OCI-LY7 (cell line): ENCODE results near the gene TP53RK. TPM values are rescaled to one million over a fixed set of nuclear protein-coding genes. Genes with fewer than 3 reads are reported as not detected.

Experiments
- BruUV-seq: library from RNA; stranded (reverse); fragments of 400-500 nt; replicated peaks from 2 replicates; lab custom pipeline; 2021; lab: Mats Ljungman, UMichigan
- CTCF ChIA-PET: fragments of 300-600 bp; sonication (Branson Sonifier 250); formaldehyde crosslinking; loops from one replicate; lab custom pipeline; 2022; ENCODE audit warnings: antibody characterized with exemption; ENCODE audit not compliant: unreplicated experiment; lab: Charles Lee
- POLR2A ChIA-PET: fragments of 300-600 bp; sonication (Branson Sonifier 250); formaldehyde crosslinking; loops from one replicate; lab custom pipeline; 2022; ENCODE audit warnings: antibody characterized with exemption; lab: Charles Lee
- DNase-seq: peaks from one replicate; pipeline ENCODE4 v3.0.0-alpha.2; 2015; ENCODE audit warnings: low spot score
- H2AFZ ChIP-seq: fragments of 200-600 bp; sonication (generic), shearing (Covaris generic); 2 replicates; pipeline ENCODE4 v1.6.1; 2014; ENCODE audit warnings: mild to moderate bottlenecking, antibody characterized with exemption, low read length, moderate library complexity
- H3K27ac ChIP-seq: fragments of 200-600 bp; sonication (generic); 2 replicates; pipeline ENCODE4 v1.5.1; 2014; ENCODE audit warnings: mixed run types, low read depth, mild to moderate bottlenecking, moderate library complexity, low read length, inconsistent platforms; ENCODE audit not compliant: poor library complexity, severe bottlenecking
- H3K36me3 ChIP-seq: fragments of 200-600 bp; sonication (generic); 2 replicates; pipeline ENCODE4 v1.6.1; 2014; ENCODE audit warnings: mild to moderate bottlenecking, antibody characterized with exemption, low read length, moderate library complexity, mixed read lengths; ENCODE audit not compliant: insufficient read depth
- H3K4me1 ChIP-seq: fragments of 200-600 bp; sonication (generic); 2 replicates; pipeline ENCODE4 v1.5.1; 2014; ENCODE audit warnings: mild to moderate bottlenecking, low read length; ENCODE audit not compliant: insufficient read depth, poor library complexity, severe bottlenecking
- H3K4me2 ChIP-seq: fragments of 200-600 bp; sonication (generic); 2 replicates; pipeline ENCODE4 v1.6.1; 2014; ENCODE audit warnings: mild to moderate bottlenecking, low read length
- H3K4me3 ChIP-seq: fragments of 200-600 bp; sonication (generic); 2 replicates; pipeline ENCODE4 v1.5.1; 2014; ENCODE audit warnings: mild to moderate bottlenecking, low read depth, low read length; ENCODE audit not compliant: poor library complexity, severe bottlenecking
- H3K79me2 ChIP-seq: fragments of 200-600 bp; sonication (generic); 2 replicates; pipeline ENCODE4 v1.6.1; 2016; ENCODE audit warnings: low read depth, mild to moderate bottlenecking, low read length, moderate library complexity, mixed read lengths; ENCODE audit not compliant: insufficient read depth
- H3K9me2 ChIP-seq: fragments of 200-600 bp; sonication (generic); 2 replicates; pipeline ENCODE4 v1.6.1; 2016; ENCODE audit warnings: mild to moderate bottlenecking, low read length, mixed read lengths; ENCODE audit not compliant: insufficient read depth
- H3K9me3 ChIP-seq: fragments of 200-600 bp; sonication (generic); 2 replicates; pipeline ENCODE4 v1.6.1; 2014; ENCODE audit warnings: mild to moderate bottlenecking, mixed run types, low read length, mixed read lengths
- H4K20me1 ChIP-seq: fragments of 200-600 bp; sonication (generic); 2 replicates; pipeline ENCODE4 v1.6.1; 2014; ENCODE audit warnings: mild to moderate bottlenecking, antibody characterized with exemption, low read length, moderate library complexity, mixed read lengths; ENCODE audit not compliant: insufficient read depth
- EZH2phosphoT487 ChIP-seq: fragments of 200-600 bp; sonication (generic); IDR thresholded peaks from 2 replicates; pipeline ENCODE4 v1.6.1; 2018; ENCODE audit warnings: low read depth, borderline replicate concordance, mild to moderate bottlenecking, mixed run types, antibody characterized with exemption, low read length, moderate library complexity, mixed read lengths
- intact Hi-C: fragments of 100-400 bp; cut with micrococcal nuclease; formaldehyde crosslinking; loops from one replicate; pipeline ENCODE4 v1.10.0; 2022; ENCODE audit not compliant: unreplicated experiment
- total RNA-seq, 2 experiments: library from RNA; depleted of rRNA in 1 of 2; stranded (reverse); fragments of >200 nt in 1 of 2; shearing (Covaris generic) in 1 of 2; gene quantifications; 2 replicates each; pipeline ENCODE4 v1.2.3, GENCODE V29; 2014 to 2022
- TF ChIP-seq, protein P1 (sequence below): fragments of 200-600 bp; sonication (generic); conservative IDR thresholded peaks from 2 replicates; pipeline ENCODE4 v1.5.1; 2014; ENCODE audit warnings: mild to moderate bottlenecking, antibody characterized with exemption, low read length, moderate library complexity, mixed read lengths

Gene TP53RK
- total RNA-seq, 2 experiments from 2014 or later = 18.6 to 32.9 TPM

- H4K20me1 ChIP-seq = peaks cover 20% of the 10 kb centered on the region; the same call in 1 of the 2 replicates
- H3K4me2 ChIP-seq = peak overlapping the region; percentile 74
- intact Hi-C loops = loop anchor here (5.0 kb wide), 2 partner anchors 716 to 896 kb away; partner anchors contain the start of genes DNTTIP1, WFDC3 and ZNF335
- peak overlapping the region; percentile 29 for H2AFZ ChIP-seq
- H3K4me1 ChIP-seq = peaks cover 28% of the 10 kb centered on the region
- H3K27ac ChIP-seq = peak overlapping the region; percentile 63
- H3K9me3 ChIP-seq = peaks cover 11% of the 10 kb centered on the region; the same call in 1 of the 2 replicates
- CTCF ChIA-PET = no interaction called here
- H3K4me3 ChIP-seq = peak overlapping the region; percentile 74
- H3K79me2 ChIP-seq = peaks cover 49% of the 10 kb centered on the region
- POLR2A ChIA-PET = interaction anchor here (0.6 to 1.8 kb wide), 3 partner anchors 8 to 723 kb away, joined by 3 to 9 read pairs (median 4); no protein-coding TSS in a partner anchor
- no peak for TF ChIP-seq EZH2phosphoT487
- TF ChIP-seq, protein P1, sequence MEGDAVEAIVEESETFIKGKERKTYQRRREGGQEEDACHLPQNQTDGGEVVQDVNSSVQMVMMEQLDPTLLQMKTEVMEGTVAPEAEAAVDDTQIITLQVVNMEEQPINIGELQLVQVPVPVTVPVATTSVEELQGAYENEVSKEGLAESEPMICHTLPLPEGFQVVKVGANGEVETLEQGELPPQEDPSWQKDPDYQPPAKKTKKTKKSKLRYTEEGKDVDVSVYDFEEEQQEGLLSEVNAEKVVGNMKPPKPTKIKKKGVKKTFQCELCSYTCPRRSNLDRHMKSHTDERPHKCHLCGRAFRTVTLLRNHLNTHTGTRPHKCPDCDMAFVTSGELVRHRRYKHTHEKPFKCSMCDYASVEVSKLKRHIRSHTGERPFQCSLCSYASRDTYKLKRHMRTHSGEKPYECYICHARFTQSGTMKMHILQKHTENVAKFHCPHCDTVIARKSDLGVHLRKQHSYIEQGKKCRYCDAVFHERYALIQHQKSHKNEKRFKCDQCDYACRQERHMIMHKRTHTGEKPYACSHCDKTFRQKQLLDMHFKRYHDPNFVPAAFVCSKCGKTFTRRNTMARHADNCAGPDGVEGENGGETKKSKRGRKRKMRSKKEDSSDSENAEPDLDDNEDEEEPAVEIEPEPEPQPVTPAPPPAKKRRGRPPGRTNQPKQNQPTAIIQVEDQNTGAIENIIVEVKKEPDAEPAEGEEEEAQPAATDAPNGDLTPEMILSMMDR = no peak
- H3K36me3 ChIP-seq = peaks cover 39% of the 10 kb centered on the region
- DNase-seq = peak; percentile 9
- TSS peak; percentile 48 for BruUV-seq
- no peaks in the 10 kb centered on the region for H3K9me2 ChIP-seq
Measured at GRCh38 chr20:46688151-46689081, 828 bp downstream of the TP53RK start.

DNA sequence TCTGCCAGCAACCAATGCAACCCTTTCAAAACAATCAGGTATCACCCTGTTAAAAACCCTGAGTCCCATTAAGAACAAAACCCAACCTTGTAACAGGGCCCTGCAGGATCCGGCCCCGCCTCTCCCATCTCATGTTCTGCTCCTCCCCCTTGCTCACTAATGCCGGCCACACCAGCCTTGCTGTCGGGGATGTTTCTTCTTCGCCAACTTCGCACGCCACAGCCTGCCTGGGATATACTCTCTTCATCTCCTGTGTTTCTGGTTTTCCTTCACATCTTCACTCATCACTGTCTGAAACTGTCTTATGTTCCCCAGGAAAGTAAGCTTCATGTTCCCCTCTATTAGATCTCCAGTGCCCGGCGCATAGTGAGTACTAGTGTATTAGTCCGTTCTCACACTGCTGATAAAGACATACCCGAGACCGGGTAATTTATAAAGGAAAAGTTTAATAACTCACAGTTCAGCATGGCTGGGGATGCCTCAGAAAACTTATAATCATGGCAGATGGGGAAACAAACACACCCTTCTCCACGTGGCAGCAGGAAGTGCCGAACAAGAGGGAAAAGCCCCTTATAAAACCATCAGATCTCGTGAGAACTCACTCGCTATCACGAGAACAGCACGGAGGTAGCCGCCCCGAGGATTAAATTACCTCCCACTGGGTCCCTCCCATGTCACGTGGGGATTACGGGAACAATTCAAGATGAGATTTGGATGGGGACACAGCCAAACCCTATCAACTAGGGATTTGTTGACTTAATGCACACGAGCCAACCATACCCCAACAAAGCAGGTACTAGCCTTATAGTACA, 5.1 kb downstream of the TP53RK start:
- Histone ChIP-seq H3K79me2 (peaks cover 48% of the 10 kb centered on the region), H3K4me2 (no peak overlapping the region), H3K36me3 (peaks cover 39% of the 10 kb centered on the region), H3K9me2 (no peaks in the 10 kb centered on the region), H4K20me1 (peaks cover 20% of the 10 kb centered on the region; the same call in 1 of the 2 replicates), H3K9me3 (no peaks in the 10 kb centered on the region), H2AFZ (no peak overlapping the region), H3K27ac (no peak overlapping the region), H3K4me3 (no peak overlapping the region), H3K4me1 (peaks cover 23% of the 10 kb centered on the region)
- intact Hi-C loops = loop anchor here (5.0 kb wide), 1 partner anchor 552 kb away; no protein-coding TSS in a partner anchor
- BruUV-seq = no TSS peak
- POLR2A ChIA-PET = no interaction called here
- DNase-seq = no peak
- TF ChIP-seq, protein P1 = no peak
- TF ChIP-seq EZH2phosphoT487 = no peak
- CTCF ChIA-PET = no interaction called here
